ENCODE measurements around the gene SCARF2. TPM values are rescaled to one million over a fixed set of nuclear protein-coding genes. Genes with fewer than 3 reads are reported as not detected.

SCARF2 gene
- total RNA-seq, 1 experiment from 2014 or later, result 2.7 TPM

DNA sequence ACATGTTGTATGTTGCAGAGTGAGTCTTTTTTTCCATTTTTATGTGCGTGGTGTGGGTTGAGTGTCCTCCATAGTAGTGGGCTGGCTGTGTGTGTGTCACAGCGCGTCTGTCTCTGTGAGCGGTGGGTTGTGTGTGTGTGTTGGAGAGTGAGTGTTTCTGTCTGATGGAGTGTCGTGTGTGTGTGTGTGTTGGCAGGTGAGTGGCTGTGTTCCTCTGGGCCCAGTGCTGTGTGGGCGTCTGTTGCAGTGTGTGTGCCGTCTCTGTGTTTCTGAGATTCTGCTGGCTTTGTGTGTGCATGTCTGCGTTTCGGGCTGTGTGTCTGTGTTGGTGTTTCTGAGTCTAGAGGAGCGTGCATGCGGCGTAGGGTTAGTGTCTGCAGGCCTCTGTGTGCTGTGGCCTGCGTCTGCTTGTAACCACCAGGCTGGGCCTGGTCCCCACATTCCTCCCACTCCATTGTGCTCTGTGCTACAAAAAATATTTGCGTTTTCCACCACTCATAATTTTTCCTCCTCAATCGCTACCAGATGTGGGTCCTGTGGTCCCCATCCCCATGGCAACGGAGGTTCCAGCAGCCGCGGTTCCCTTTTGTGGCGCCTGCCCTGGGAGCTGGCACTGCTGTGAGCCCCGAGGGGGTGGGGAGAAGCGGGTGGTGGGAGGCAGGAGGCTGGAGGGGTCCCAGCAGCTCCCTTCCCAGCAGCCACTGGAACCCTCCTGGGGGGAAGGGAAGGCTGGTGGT, 15.2 kb downstream of the SCARF2 start:
- TF ChIP-seq, protein P1, sequence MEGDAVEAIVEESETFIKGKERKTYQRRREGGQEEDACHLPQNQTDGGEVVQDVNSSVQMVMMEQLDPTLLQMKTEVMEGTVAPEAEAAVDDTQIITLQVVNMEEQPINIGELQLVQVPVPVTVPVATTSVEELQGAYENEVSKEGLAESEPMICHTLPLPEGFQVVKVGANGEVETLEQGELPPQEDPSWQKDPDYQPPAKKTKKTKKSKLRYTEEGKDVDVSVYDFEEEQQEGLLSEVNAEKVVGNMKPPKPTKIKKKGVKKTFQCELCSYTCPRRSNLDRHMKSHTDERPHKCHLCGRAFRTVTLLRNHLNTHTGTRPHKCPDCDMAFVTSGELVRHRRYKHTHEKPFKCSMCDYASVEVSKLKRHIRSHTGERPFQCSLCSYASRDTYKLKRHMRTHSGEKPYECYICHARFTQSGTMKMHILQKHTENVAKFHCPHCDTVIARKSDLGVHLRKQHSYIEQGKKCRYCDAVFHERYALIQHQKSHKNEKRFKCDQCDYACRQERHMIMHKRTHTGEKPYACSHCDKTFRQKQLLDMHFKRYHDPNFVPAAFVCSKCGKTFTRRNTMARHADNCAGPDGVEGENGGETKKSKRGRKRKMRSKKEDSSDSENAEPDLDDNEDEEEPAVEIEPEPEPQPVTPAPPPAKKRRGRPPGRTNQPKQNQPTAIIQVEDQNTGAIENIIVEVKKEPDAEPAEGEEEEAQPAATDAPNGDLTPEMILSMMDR (conservative IDR thresholded peaks at IDR 0.05; ENCODE audit: low read depth, low read length), result no peak
- no peak for TF ChIP-seq EZH2 (IDR thresholded peaks at IDR 0.05; ENCODE audit: low read length, unreplicated experiment)
- no peak for TF ChIP-seq EZH2phosphoT487 (IDR thresholded peaks at IDR 0.05; ENCODE audit: borderline replicate concordance, low read length)
- Histone ChIP-seq H3K27ac (ENCODE audit: low read length) (no peak overlapping the region), H3K4me1 (ENCODE audit: insufficient read depth, low read length) (no peaks in the 10 kb centered on the region), H4K20me1 (ENCODE audit: low read length) (no peaks in the 10 kb centered on the region), H2AFZ (ENCODE audit: low read length) (no peak overlapping the region), H3K79me2 (ENCODE audit: low read length) (no peaks in the 10 kb centered on the region), H3K27me3 (ENCODE audit: low read length) (no peaks in the 10 kb centered on the region), H3K9me2 (replicated peaks; ENCODE audit: low read length) (no peaks in the 10 kb centered on the region), H3K4me3 (ENCODE audit: low read length) (no peak overlapping the region), H3K9ac (ENCODE audit: low read length) (no peak overlapping the region), H3K36me3 (ENCODE audit: low read depth, low read length) (no peaks in the 10 kb centered on the region), H3K9me3 (ENCODE audit: low read length) (no peaks in the 10 kb centered on the region), H3K4me2 (ENCODE audit: low read length) (no peak overlapping the region), H3F3A (ENCODE audit: low read length, unreplicated experiment) (no peaks in the 10 kb centered on the region)
- no TSS peak for BruUV-seq (replicated peaks)
- intact Hi-C loops (cut with micrococcal nuclease), result no loop called here
- CTCF ChIA-PET, result no interaction called here
- POLR2A ChIA-PET (ENCODE audit: unreplicated experiment), result no interaction called here
- DNase-seq (no peak), ATAC-seq (no peak)

DNA sequence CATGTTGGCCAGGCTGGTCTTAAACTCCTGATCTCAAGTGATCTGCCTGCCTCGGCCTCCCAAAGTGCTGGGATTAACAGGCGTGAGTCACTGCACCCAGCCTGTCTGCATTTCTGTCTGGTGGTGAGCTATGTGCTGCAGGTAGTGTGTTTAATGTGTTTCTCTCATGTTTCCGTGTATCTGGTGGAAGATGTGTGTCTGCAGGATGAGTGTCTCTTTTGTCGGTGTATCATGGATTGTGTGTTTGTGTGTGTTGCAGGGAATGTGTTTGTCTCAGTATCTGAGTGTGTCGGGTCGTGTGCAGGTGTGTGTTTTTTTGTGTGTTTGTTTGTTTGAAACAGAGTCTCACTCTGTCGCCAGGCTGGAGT, 16.1 kb downstream of the SCARF2 start:
- Histone ChIP-seq H3K9me3 (ENCODE audit: low read length) (no peaks in the 10 kb centered on the region), H3K4me3 (ENCODE audit: low read length) (no peak overlapping the region), H3K79me2 (ENCODE audit: low read length) (no peaks in the 10 kb centered on the region), H4K20me1 (ENCODE audit: low read length) (no peaks in the 10 kb centered on the region), H3K4me1 (ENCODE audit: insufficient read depth, low read length) (no peaks in the 10 kb centered on the region), H3K4me2 (ENCODE audit: low read length) (no peak overlapping the region), H3K36me3 (ENCODE audit: low read depth, low read length) (no peaks in the 10 kb centered on the region), H3K27ac (ENCODE audit: low read length) (no peak overlapping the region), H3K27me3 (ENCODE audit: low read length) (no peaks in the 10 kb centered on the region), H3F3A (ENCODE audit: low read length, unreplicated experiment) (no peaks in the 10 kb centered on the region), H3K9me2 (replicated peaks; ENCODE audit: low read length) (no peaks in the 10 kb centered on the region), H2AFZ (ENCODE audit: low read length) (no peak overlapping the region), H3K9ac (ENCODE audit: low read length) (no peak overlapping the region)
- no TSS peak for BruUV-seq (replicated peaks)
- no peak for ATAC-seq
- POLR2A ChIA-PET (ENCODE audit: unreplicated experiment), result no interaction called here
- no peak for TF ChIP-seq EZH2phosphoT487 (IDR thresholded peaks at IDR 0.05; ENCODE audit: borderline replicate concordance, low read length)
- TF ChIP-seq EZH2 (IDR thresholded peaks at IDR 0.05; ENCODE audit: low read length, unreplicated experiment), result no peak
- TF ChIP-seq, protein P1 (conservative IDR thresholded peaks at IDR 0.05; ENCODE audit: low read depth, low read length), result no peak
- DNase-seq, result no peak
- intact Hi-C loops (cut with micrococcal nuclease), result no loop called here
- CTCF ChIA-PET, result no interaction called here

DNA sequence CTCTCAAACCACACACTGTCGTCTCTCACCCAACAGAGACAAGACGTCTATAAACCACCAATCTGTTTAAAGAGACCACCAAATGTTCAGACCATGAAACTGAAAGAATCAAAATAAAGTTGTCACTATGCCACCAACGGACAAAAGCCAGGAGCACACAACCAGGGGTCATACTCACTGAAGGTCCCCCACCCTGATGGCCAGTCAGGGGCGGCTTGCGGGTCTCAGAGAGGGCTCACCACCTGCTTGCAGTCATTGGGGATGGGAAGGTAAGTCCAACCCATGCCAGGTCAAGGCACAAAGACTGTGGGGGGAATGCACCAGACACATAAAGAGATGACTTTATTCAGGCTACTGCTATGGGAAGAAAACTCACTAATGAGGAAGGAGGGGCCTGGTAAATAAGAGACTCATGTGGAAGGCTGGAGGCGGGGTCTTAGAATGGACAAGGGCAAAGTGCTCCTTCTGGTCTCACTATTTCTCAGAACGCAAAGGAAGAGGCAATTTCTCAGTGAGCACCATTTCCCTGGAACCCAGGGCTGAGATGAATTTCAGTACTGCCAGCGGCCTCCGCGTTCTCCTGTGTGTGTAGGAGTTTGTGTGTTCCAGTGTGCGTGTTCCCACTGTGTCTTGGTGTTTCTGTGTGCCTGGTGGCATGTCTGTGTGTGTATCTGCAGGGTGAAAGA, 17.3 kb downstream of the SCARF2 start:
- no peaks in the 10 kb centered on the region for H3K36me3 ChIP-seq (ENCODE audit: low read depth, low read length)
- intact Hi-C loops (cut with micrococcal nuclease), result no loop called here
- H3K4me3 ChIP-seq (ENCODE audit: low read length), result no peak overlapping the region
- H3K9ac ChIP-seq (ENCODE audit: low read length), result no peak overlapping the region
- no peaks in the 10 kb centered on the region for H3K27me3 ChIP-seq (ENCODE audit: low read length)
- no peak overlapping the region for H2AFZ ChIP-seq (ENCODE audit: low read length)
- H3K4me2 ChIP-seq (ENCODE audit: low read length), result no peak overlapping the region
- ChIA-PET CTCF (no interaction called here), POLR2A (ENCODE audit: unreplicated experiment) (no interaction called here)
- H3K9me3 ChIP-seq (ENCODE audit: low read length), result no peaks in the 10 kb centered on the region
- H3K79me2 ChIP-seq (ENCODE audit: low read length), result no peaks in the 10 kb centered on the region
- no peaks in the 10 kb centered on the region for H3K4me1 ChIP-seq (ENCODE audit: insufficient read depth, low read length)
- H3F3A ChIP-seq (ENCODE audit: low read length, unreplicated experiment), result no peaks in the 10 kb centered on the region
- H3K27ac ChIP-seq (ENCODE audit: low read length), result no peak overlapping the region
- TF ChIP-seq, protein P1 (conservative IDR thresholded peaks at IDR 0.05; ENCODE audit: low read depth, low read length), result no peak
- TF ChIP-seq EZH2 (IDR thresholded peaks at IDR 0.05; ENCODE audit: low read length, unreplicated experiment) (no peak), EZH2phosphoT487 (IDR thresholded peaks at IDR 0.05; ENCODE audit: borderline replicate concordance, low read length) (no peak)
- BruUV-seq (replicated peaks), result no TSS peak
- H3K9me2 ChIP-seq (replicated peaks; ENCODE audit: low read length), result no peaks in the 10 kb centered on the region
- no peaks in the 10 kb centered on the region for H4K20me1 ChIP-seq (ENCODE audit: low read length)
- ATAC-seq, result no peak
- no peak for DNase-seq

Measured in PC-3 (cell line).